ENCODE data around the gene ALK. TPM values are rescaled to one million over a fixed set of nuclear protein-coding genes. Genes with fewer than 3 reads are reported as not detected.

The ALK gene
- total RNA-seq, 1 experiment from 2014 or later: not detected

- Histone ChIP-seq H3K9me3 (no peaks in the 10 kb centered on the region), H3K27me3 (no peaks in the 10 kb centered on the region), H3K36me3 (no peaks in the 10 kb centered on the region), H3K4me3 (no peak overlapping the region)
- DNase-seq: no peak
Measured at GRCh38 chr2:29394311-29394980, 526.9 kb downstream of the ALK start.

GRCh38 chr2:29393676-29394075 lies 527.7 kb downstream of the ALK start:
- no peaks in the 10 kb centered on the region for H3K9me3 ChIP-seq
- H3K27me3 ChIP-seq: no peaks in the 10 kb centered on the region
- no peaks in the 10 kb centered on the region for H3K36me3 ChIP-seq
- H3K4me3 ChIP-seq: no peak overlapping the region
- DNase-seq: no peak

- no peak overlapping the region for H3K4me3 ChIP-seq
- H3K9me3 ChIP-seq: no peaks in the 10 kb centered on the region
- H3K36me3 ChIP-seq: no peaks in the 10 kb centered on the region
- no peak for DNase-seq
- H3K27me3 ChIP-seq: no peaks in the 10 kb centered on the region
Measured at GRCh38 chr2:29392774-29393173, 528.6 kb downstream of the ALK start.

GRCh38 chr2:29390136-29390535 lies 531.2 kb downstream of the ALK start:
- DNase-seq: no peak
- no peaks in the 10 kb centered on the region for H3K9me3 ChIP-seq
- H3K4me3 ChIP-seq: no peak overlapping the region
- no peaks in the 10 kb centered on the region for H3K36me3 ChIP-seq
- no peaks in the 10 kb centered on the region for H3K27me3 ChIP-seq

- H3K36me3 ChIP-seq: no peaks in the 10 kb centered on the region
- H3K4me3 ChIP-seq: no peak overlapping the region
- H3K9me3 ChIP-seq: no peaks in the 10 kb centered on the region
- no peaks in the 10 kb centered on the region for H3K27me3 ChIP-seq
- DNase-seq: no peak
Measured at GRCh38 chr2:29389686-29390085, 531.7 kb downstream of the ALK start.

- Histone ChIP-seq H3K36me3 (no peaks in the 10 kb centered on the region), H3K4me3 (no peak overlapping the region), H3K27me3 (no peaks in the 10 kb centered on the region), H3K9me3 (no peaks in the 10 kb centered on the region)
- DNase-seq: no peak
Measured at GRCh38 chr2:29388071-29388470, 533.3 kb downstream of the ALK start.

GRCh38 chr2:29382486-29382885 lies 538.9 kb downstream of the ALK start:
- Histone ChIP-seq H3K9me3 (no peaks in the 10 kb centered on the region), H3K27me3 (no peaks in the 10 kb centered on the region), H3K36me3 (no peaks in the 10 kb centered on the region), H3K4me3 (no peak overlapping the region)
- DNase-seq: no peak

GRCh38 chr2:29377788-29378187 lies 543.6 kb downstream of the ALK start:
- no peaks in the 10 kb centered on the region for H3K27me3 ChIP-seq
- H3K9me3 ChIP-seq: no peaks in the 10 kb centered on the region
- H3K4me3 ChIP-seq: no peak overlapping the region
- no peaks in the 10 kb centered on the region for H3K36me3 ChIP-seq
- no peak for DNase-seq

GRCh38 chr2:29376541-29376940 lies 544.8 kb downstream of the ALK start:
- H3K27me3 ChIP-seq: no peaks in the 10 kb centered on the region
- no peaks in the 10 kb centered on the region for H3K36me3 ChIP-seq
- no peaks in the 10 kb centered on the region for H3K9me3 ChIP-seq
- no peak for DNase-seq
- no peak overlapping the region for H3K4me3 ChIP-seq

- no peaks in the 10 kb centered on the region for H3K27me3 ChIP-seq
- H3K9me3 ChIP-seq: no peaks in the 10 kb centered on the region
- no peak overlapping the region for H3K4me3 ChIP-seq
- no peaks in the 10 kb centered on the region for H3K36me3 ChIP-seq
- DNase-seq: no peak
Measured at GRCh38 chr2:29375843-29376242, 545.5 kb downstream of the ALK start.

- DNase-seq: no peak
- Histone ChIP-seq H3K9me3 (no peaks in the 10 kb centered on the region), H3K27me3 (no peaks in the 10 kb centered on the region), H3K4me3 (no peak overlapping the region), H3K36me3 (no peaks in the 10 kb centered on the region)
Measured at GRCh38 chr2:29374823-29375222, 546.6 kb downstream of the ALK start.

GRCh38 chr2:29373870-29374269 lies 547.5 kb downstream of the ALK start:
- no peaks in the 10 kb centered on the region for H3K27me3 ChIP-seq

GRCh38 chr2:29372185-29372584 lies 549.2 kb downstream of the ALK start:
- Histone ChIP-seq H3K4me3 (no peak overlapping the region), H3K9me3 (no peaks in the 10 kb centered on the region), H3K36me3 (no peaks in the 10 kb centered on the region), H3K27me3 (no peaks in the 10 kb centered on the region)
- DNase-seq: peak; percentile 39

More at GRCh38 chr2:29373870-29374269, 547.5 kb downstream of the ALK start:
- DNase-seq: no peak
- Histone ChIP-seq H3K36me3 (no peaks in the 10 kb centered on the region), H3K9me3 (no peaks in the 10 kb centered on the region), H3K4me3 (no peak overlapping the region)

GRCh38 chr2:29370581-29371125 lies 550.7 kb downstream of the ALK start:
- no peak for DNase-seq
- no peaks in the 10 kb centered on the region for H3K36me3 ChIP-seq
- H3K9me3 ChIP-seq: no peaks in the 10 kb centered on the region

GRCh38 chr2:29370173-29370572 lies 551.2 kb downstream of the ALK start:
- no peaks in the 10 kb centered on the region for H3K27me3 ChIP-seq
- no peak for DNase-seq
- H3K36me3 ChIP-seq: no peaks in the 10 kb centered on the region
- no peaks in the 10 kb centered on the region for H3K9me3 ChIP-seq
- no peak overlapping the region for H3K4me3 ChIP-seq

More at GRCh38 chr2:29370581-29371125, 550.7 kb downstream of the ALK start:
- Histone ChIP-seq H3K27me3 (no peaks in the 10 kb centered on the region), H3K4me3 (no peak overlapping the region)

GRCh38 chr2:29368659-29369040 lies 552.7 kb downstream of the ALK start:
- Histone ChIP-seq H3K27me3 (no peaks in the 10 kb centered on the region), H3K36me3 (no peaks in the 10 kb centered on the region), H3K9me3 (no peaks in the 10 kb centered on the region), H3K4me3 (no peak overlapping the region)
- no peak for DNase-seq

GRCh38 chr2:29367986-29368658 lies 553.3 kb downstream of the ALK start:
- Histone ChIP-seq H3K9me3 (no peaks in the 10 kb centered on the region), H3K36me3 (no peaks in the 10 kb centered on the region), H3K4me3 (no peak overlapping the region), H3K27me3 (no peaks in the 10 kb centered on the region)
- DNase-seq: no peak

- no peak overlapping the region for H3K4me3 ChIP-seq
- no peaks in the 10 kb centered on the region for H3K27me3 ChIP-seq
- H3K36me3 ChIP-seq: no peaks in the 10 kb centered on the region
- no peaks in the 10 kb centered on the region for H3K9me3 ChIP-seq
- no peak for DNase-seq
Measured at GRCh38 chr2:29363111-29363510, 558.3 kb downstream of the ALK start.

All from MG63 (cell line).